HG03354 (cell line): ENCODE measurements around the gene CUBN.
A peak's percentile ranks its signal among the peaks of the same experiment; 100 is the strongest.

Source experiments
- ATAC-seq: cut with Tn5 transposase; IDR thresholded peaks from one replicate; pipeline ENCODE4 v1.9.1; 2021; ENCODE audit warnings: mild to moderate bottlenecking; ENCODE audit not compliant: unreplicated experiment, poor library complexity, severe bottlenecking

The CUBN gene

DNA sequence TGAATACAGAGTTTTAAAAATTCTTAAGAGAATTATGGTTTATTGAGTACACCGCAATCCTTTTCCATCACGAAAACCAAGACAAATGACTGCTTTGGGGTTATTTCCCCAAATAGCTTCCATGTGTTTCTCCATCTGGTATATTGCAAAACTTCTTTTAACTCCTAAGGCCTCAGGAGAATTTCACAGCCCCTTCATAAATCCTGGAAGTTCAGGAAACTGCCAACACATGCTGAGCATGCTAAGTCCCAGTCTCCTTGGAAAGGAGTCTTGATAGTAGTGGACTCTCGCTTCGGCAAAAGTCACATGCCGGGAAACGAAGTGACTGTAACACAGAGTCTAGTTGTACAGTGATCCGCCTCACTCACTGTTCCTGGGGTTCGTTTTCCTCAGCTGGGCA, 224.3 kb downstream of the CUBN start:
- no peak for ATAC-seq

- no peak for ATAC-seq
Measured at GRCh38 chr10:16904639-16905061, 225.0 kb downstream of the CUBN start.

- ATAC-seq: no peak
Measured at GRCh38 chr10:16904049-16904448, 225.6 kb downstream of the CUBN start.

- ATAC-seq: no peak
Measured at GRCh38 chr10:16902606-16903005, 227.0 kb downstream of the CUBN start.

DNA sequence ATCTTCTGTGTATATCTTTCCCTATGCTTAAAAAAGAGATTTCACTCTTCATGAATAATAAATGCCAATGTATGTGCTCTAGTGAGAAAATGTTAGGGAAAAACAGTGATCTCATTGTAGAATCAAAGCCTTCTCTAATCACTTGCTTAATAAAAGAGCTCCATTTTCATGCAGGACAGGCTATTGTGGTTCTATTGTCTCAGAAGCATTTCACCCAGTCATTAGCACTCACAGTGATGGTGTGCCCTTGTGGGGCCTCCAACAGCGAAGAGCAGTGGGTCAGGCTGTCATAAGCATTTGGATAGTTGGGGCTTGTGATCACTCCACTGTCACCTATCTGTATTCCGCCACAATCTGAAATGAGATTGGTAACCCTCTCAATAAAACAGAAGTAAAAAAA, 228.5 kb downstream of the CUBN start:
- no peak for ATAC-seq

DNA sequence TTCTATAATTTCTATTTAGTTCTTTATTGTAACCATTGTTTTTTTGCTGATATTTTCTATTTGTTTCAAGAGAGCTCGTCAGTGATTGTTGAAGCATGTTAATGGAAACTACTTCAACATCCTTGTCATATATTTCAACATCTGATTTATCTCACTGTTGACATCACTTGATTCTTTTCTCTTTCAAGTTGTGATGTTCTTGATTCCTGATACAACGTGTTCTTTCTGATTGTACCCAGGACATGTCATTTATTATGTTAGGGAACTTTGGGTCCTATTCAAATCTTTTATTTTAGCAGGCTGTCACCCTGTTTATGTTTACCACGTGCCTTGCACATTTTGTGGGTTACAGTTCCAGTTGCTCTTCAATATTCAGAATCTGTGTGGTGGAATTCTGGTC, 232.6 kb downstream of the CUBN start:
- no peak for ATAC-seq

GRCh38 chr10:16894821-16895220, 234.8 kb downstream of the CUBN start:
- ATAC-seq: no peak

DNA sequence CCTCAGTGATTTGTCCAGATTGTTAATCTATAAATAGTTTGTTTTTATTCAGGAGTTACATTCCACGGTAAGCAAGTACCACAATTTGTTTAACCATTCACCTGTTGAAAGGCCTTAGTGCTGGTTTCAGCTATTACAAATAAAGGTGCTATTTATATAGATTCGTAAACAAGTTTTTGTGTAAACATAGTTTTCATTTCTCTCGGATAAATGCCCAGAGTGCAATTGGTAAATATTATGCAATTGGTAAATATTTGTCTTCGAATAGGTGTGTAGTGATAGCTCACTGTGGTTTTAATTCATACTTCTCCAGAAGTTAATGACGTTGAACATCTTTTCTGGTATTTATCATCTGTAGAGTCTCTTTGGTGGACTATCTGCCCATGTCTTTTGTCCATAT, 235.9 kb downstream of the CUBN start:
- no peak for ATAC-seq

GRCh38 chr10:16891375-16892313, 238.0 kb downstream of the CUBN start:
- ATAC-seq: peak; percentile 58

- no peak for ATAC-seq
Measured at GRCh38 chr10:16890691-16891090, 238.9 kb downstream of the CUBN start.

DNA sequence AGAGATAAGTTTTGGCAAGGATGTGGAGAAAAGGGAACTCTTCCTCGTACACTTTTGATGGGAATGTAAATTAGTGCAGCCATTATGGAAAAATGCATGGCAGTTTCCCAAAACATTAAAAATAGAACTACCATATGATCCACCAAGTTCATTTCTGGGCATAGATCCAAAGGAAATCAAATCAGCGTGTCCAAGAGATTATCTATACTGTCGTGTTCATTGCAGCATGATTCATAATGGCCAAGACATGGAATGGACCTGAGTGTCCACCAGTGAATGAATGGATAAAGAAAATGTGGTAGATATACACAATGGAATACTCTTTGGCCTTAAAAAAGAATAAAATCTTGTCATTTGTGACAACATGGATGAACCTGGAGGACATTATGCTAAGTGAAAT, 242.0 kb downstream of the CUBN start:
- no peak for ATAC-seq

DNA sequence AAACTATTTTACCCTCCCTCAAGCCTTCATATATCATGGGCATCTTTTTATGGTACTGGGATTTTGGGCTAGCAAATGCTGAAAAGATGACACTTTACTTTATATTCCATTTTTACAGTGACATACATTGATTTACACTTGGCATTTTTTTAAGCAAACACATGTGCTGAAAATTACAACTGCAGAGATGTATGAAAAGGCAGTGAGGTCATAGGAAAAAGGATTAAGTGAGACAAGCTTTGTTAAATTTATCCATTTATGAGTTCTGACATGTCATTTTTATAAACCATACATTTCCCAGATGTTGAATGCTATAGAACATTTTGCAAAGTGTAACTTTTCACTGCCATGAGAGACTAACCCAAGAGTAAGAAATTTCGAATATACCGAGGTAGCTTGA, 243.6 kb downstream of the CUBN start:
- ATAC-seq: no peak

GRCh38 chr10:16884497-16884896, 245.1 kb downstream of the CUBN start:
- ATAC-seq: no peak

GRCh38 chr10:16883084-16883483, 246.5 kb downstream of the CUBN start:
- no peak for ATAC-seq

DNA sequence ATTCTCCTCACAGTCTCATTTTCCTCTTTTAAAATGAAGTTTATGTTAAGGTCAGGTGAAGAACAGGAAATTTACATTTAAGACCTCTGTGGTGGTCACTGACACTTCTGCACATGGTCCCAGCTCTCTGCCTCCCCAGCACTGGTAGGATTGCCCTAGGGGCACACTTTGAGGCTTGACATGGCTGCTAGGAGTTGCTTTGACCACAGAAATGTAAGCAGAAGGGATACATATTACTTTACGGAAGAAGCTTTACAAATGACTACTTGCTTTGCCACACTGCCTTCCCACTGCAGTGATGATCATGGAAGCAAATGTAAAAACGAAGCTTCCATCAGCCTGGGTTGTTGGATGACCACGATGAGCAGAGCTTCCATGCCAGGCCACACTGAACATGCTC, 259.3 kb downstream of the CUBN start:
- ATAC-seq: no peak

GRCh38 chr10:16867990-16868389, 261.6 kb downstream of the CUBN start:
- ATAC-seq: no peak

DNA sequence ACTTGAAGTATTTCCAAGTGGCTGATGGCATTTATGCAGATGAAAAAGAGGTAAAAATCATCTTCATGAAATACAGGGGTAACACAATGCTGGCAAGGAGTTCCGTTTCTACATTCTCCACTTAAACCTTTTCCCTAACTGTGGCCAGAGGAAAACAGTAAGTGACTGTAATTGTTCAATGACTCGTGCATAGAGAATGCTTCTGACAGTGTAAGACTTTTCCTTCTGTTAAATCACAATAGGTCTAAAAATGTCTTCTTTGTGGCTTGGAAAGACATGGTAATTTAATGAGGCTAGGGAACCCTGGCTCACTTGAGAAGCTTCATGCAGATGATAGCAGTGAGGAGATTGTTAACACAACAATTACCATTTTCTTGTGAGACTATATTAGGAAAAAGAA, 262.1 kb downstream of the CUBN start:
- ATAC-seq: no peak

DNA sequence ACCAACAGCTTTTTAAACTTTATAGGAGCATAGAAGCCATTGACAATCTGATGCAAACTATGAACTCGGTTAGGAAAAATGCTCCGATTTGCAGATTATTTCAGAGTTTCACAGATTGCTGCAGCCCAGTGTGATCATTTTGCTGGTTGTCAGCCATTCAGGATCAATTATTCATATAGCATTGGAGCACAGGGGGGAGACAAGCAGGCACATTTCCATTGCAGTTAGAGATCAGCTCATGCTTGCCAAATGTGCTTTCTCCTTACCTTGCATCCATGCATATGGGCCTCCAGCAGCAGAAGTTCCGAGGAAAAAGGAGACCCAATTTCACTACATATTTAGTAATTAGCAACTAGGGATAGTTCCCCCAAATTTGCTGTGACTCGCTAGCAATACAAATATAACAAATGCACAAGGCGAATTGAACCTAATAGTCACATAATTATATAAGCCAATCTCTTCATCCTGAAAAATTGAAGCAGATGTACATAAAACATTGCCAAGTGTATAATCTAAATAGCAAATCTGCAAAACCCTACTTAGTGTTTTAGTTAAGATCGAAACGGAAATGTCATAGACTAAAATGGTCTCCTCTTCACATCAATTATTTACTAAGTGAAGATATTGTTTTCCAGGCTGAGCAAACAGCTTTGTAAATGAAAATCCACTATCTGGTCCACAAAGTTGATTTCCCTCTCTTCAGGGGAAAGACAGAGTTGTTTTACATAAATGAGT, 262.9 kb downstream of the CUBN start:
- no peak for ATAC-seq

DNA sequence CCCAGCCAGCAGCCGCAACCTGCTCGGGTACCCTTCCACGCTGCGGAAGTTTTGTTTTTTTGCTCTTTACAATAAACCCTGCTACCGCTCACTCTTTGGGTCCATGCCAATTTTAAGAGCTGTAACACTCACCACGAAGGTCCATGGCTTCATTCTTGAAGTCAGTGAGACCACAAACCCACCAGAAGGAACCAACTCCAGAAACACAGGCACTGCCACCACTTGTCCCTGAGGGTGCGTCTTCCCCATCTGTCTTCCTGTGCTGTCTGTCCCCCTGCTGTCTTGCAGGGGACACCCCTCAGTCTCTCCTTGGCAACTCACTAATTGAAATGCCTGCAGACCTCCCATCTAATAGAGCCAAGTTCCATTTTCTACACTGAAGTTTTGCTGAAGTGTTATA, 263.8 kb downstream of the CUBN start:
- no peak for ATAC-seq

DNA sequence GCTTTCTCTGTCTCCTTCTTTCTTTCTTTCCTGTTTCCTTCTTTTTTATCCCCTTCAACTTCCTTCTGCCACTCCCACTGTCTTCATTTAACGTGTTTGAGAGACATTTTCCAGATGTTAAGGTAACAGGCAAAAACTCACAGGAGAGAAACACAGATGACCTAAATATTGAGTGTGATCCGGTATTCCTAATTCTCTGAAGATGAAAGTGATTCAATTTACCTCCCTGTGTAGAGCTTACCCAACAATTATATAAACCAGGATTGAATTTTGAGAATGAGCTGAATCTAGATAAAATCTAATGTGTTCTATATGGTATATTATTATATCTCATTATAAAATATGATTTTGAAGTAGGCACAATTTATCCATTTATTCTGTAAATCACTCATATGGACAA, 265.8 kb downstream of the CUBN start:
- ATAC-seq: no peak

- no peak for ATAC-seq
Measured at GRCh38 chr10:16857419-16857818, 272.2 kb downstream of the CUBN start.
